ENCODE data around the gene EGLN1. TPM values are rescaled to one million over a fixed set of nuclear protein-coding genes. Genes with fewer than 3 reads are reported as not detected.
"Not testable (repeated sequence)": the region's sequence is repeated elsewhere in the genome, so short reads cannot be mapped to it uniquely, and the experiment has no call there.

EGLN1 gene
- total and polyA plus RNA-seq, 10 of the 15 experiments (the other 5 are each of a cell fraction or from before 2014, with no cell fraction given) = 2.4 to 46.6 (median 8.7) TPM

DNA sequence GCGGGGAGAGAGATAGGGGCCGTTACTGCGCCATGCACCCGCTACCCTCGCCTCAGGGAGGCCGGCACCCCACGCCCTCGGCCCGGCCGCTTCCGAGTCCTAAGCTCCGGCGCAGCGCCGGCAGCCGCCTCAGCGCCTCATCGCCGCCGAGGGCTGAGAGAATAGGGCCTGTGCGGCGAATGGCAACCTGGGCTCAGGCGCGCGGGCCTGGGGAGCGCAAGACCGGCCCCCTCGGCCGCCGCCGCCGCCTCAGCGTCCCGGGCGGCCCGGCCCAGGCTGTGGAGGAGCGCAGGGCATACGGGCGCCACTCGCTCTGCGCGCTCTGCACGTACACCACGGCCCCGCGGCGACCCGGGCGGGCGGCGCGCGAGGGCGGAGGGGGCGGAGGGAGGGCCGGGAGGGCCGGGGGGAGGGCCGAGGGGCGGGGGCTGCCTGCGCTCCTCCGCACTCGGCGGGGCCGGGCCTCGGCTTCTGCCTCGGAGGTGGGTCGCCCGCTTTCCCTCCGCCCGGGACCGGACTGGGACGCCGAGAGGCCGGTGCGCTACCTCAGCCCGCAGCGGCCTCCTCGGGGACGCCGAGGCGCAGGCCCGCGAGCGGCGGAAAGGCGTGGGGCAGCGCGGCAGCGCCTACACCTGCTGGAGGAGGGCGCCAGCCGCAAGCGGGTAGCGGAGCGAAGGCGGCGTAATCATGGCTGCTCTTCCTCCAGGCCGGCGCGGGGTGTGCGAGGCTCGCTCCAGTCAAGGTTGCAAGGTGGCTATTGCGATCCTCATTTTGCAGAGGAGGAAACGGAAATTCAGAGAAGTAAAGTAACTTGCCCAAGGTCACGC is at the start of gene EGLN1 (continued):
- TF ChIP-seq ZNF687 (IDR thresholded peaks at IDR 0.05) (peak; percentile 58), POLR2AphosphoS2 (IDR thresholded peaks at IDR 0.05; ENCODE audit: low read depth, low read length) (0 out of 2 replicates have a peak, but pooled peaks have one; percentile 47), CHD1 (IDR thresholded peaks at IDR 0.05; ENCODE audit: low read depth, low read length) (0 out of 2 replicates have a peak, but pooled peaks have one; percentile 54), TAF1 (IDR thresholded peaks at IDR 0.05; ENCODE audit: borderline replicate concordance, low read depth, low read length) (peak; percentile 81; the same call in 1 of the 2 replicates), ZNF24 (IDR thresholded peaks at IDR 0.05) (no peak)
- TF ChIP-seq, protein P1, sequence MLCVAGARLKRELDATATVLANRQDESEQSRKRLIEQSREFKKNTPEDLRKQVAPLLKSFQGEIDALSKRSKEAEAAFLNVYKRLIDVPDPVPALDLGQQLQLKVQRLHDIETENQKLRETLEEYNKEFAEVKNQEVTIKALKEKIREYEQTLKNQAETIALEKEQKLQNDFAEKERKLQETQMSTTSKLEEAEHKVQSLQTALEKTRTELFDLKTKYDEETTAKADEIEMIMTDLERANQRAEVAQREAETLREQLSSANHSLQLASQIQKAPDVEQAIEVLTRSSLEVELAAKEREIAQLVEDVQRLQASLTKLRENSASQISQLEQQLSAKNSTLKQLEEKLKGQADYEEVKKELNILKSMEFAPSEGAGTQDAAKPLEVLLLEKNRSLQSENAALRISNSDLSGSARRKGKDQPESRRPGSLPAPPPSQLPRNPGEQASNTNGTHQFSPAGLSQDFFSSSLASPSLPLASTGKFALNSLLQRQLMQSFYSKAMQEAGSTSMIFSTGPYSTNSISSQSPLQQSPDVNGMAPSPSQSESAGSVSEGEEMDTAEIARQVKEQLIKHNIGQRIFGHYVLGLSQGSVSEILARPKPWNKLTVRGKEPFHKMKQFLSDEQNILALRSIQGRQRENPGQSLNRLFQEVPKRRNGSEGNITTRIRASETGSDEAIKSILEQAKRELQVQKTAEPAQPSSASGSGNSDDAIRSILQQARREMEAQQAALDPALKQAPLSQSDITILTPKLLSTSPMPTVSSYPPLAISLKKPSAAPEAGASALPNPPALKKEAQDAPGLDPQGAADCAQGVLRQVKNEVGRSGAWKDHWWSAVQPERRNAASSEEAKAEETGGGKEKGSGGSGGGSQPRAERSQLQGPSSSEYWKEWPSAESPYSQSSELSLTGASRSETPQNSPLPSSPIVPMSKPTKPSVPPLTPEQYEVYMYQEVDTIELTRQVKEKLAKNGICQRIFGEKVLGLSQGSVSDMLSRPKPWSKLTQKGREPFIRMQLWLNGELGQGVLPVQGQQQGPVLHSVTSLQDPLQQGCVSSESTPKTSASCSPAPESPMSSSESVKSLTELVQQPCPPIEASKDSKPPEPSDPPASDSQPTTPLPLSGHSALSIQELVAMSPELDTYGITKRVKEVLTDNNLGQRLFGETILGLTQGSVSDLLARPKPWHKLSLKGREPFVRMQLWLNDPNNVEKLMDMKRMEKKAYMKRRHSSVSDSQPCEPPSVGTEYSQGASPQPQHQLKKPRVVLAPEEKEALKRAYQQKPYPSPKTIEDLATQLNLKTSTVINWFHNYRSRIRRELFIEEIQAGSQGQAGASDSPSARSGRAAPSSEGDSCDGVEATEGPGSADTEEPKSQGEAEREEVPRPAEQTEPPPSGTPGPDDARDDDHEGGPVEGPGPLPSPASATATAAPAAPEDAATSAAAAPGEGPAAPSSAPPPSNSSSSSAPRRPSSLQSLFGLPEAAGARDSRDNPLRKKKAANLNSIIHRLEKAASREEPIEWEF (IDR thresholded peaks at IDR 0.05; ENCODE audit: insufficient replicate concordance, low read depth, low read length) = no peak

DNA sequence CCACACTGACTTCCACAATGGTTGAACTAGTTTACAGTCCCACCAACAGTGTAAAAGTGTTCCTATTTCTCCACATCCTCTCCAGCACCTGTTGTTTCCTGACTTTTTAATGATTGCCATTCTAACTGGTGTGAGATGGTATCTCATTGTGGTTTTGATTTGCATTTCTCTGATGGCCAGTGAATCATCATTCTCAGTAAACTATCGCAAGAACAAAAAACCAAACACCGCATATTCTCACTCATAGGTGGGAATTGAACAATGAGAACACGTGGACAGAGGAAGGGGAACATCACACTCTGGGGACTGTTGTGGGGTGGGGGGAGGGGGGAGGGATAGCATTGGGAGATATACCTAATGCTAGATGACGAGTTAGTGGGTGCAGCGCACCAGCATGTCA is 49.4 kb upstream of the EGLN1 start:
- H4K20me1 ChIP-seq (ENCODE audit: control insufficient read depth, insufficient read depth); H3K4me3 ChIP-seq; RAD21 ChIA-PET (ENCODE audit: unreplicated experiment); FAIRE-seq; intact Hi-C loops (cut with micrococcal nuclease; ENCODE audit: unreplicated experiment); ATAC-seq; H3K4me1 ChIP-seq (ENCODE audit: control insufficient read depth, insufficient read depth, low read length); H3K79me2 ChIP-seq (ENCODE audit: control insufficient read depth, insufficient read depth, low read length); BruUV-seq (replicated peaks); POLR2A ChIA-PET; DNase-seq (ENCODE audit: low read depth, low spot score); H3K4me2 ChIP-seq (ENCODE audit: control insufficient read depth, insufficient read depth); H3K9ac ChIP-seq (ENCODE audit: control insufficient read depth, insufficient read depth, low read length); CTCF ChIA-PET; SMC1A ChIA-PET (ENCODE audit: uncharacterized antibody, unreplicated experiment); H3K27me3 ChIP-seq (replicated peaks in 1 of 2; ENCODE audit: control insufficient read depth in 2 of 2, insufficient read depth in 2 of 2, low read length in 1 of 2); in situ Hi-C loops (cut with MboI); H3K36me3 ChIP-seq (ENCODE audit: control insufficient read depth in 2 of 2, insufficient read depth in 2 of 2, low read length in 1 of 2); H3K9me3 ChIP-seq (replicated peaks; ENCODE audit: control insufficient read depth, insufficient read depth, low read length); H3K27ac ChIP-seq (ENCODE audit: control insufficient read depth, insufficient read depth); H2AFZ ChIP-seq (ENCODE audit: control insufficient read depth, low read depth, low read length): not testable (repeated sequence)
- WGBS (ENCODE audit: insufficient coverage, insufficient replicate concordance, low lambda C conversion rate, missing lambda C conversion rate) = 59% methylated on average over 3 of the region's 5 CpGs

Measured in GM12878 (cell line).